HG03025 (cell line): ENCODE measurements around the gene MYOT.

ENCODE experiments used
- ATAC-seq: cut with Tn5 transposase; IDR thresholded peaks from one replicate; pipeline ENCODE4 v1.9.1; 2021; ENCODE audit warnings: mild to moderate bottlenecking, moderate library complexity; ENCODE audit not compliant: unreplicated experiment, low FRiP score

MYOT gene

DNA sequence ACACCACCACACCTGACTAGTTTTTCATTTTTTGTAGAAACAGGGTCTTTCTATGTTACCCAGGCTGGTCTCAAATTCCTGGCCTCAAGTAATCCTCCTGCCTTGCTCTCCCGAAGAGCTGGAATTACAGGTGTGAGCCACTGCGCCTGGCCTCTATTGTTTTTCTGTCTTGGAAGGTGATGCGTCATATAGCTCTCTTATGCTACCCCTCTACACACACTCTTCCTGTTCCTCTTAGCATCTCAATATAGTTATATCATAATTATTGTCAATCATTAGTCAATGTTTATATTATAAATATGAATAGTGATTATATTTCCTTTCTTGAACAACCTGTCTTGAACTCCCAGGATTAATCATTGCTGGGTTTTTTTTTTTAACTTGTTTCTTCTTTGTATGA is 28.9 kb downstream of the MYOT start:
- ATAC-seq = no peak

DNA sequence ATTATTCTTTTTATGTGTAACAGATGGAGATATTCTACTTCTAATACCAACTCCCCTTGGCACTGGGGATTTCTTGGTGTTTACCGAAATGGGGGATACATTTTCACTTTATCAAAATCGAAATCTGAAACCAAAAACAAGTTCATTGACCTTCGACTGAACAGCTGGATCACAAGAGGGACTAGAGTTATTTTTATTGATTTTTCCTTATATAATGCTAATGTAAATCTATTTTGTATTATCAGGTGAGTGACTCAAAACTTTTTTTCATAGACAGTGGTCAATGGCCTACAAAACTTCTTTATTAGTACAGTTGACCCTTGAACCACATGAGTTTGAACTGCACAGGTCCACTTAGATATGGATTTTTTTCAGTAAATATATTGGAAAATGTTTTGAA is 31.8 kb downstream of the MYOT start:
- no peak for ATAC-seq

DNA sequence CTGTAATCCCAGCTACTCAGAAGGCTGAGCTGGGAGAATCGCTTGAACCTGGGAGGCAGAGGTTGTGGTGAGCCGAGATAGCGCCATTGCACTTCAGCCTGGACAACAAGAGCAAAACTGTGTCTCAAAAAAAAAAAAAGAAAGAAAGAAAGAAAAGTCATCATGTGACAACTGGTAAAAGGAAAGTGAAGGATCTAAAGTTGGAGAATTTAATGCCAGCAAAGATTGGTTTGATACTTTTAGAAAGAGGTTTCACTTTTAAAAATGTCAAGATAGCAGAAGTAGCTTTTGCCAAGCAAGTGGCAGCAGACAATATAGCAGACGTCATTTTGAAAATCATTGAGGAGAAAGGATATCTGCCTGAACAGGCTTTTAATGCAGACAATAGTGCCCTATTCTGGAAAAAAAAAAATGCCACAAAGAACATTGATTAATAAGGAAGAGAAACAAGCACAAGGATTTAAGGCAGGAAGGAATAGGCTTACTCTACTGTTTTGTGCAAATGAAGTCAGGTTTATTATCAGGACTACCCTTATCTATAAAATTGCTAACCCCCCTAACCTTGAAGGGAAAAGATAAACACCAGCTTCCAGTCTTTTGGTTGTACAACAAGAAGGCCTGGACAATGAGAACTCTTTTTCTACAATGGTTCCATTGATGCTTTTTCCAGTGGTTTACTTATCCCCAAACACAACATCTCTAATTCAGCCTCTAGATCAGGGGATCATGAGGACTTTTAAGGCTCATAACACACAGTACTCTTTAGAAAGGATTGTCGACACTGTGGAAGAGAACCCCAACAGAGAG is 33.6 kb downstream of the MYOT start:
- no peak for ATAC-seq

GRCh38 chr5:137902408-137903133 is 34.9 kb downstream of the MYOT start:
- ATAC-seq = no peak

DNA sequence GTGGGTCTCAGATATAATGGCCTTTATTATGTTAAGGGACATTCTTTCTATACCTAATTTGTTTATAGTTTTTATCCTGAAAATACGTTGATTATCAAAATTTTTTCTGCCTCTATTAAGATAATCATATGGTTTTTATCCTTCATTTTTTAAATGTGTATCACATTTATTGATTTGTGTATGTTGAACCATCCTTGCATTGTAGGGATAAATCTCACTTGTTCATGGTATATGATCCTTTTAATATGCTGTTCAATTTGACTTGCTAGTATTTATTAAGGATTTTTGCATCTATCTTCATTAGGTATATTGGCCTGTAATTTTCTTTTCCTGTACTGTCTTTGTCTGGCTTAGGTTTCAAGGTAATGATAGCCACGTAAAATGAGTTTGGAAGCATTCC is 47.1 kb downstream of the MYOT start:
- no peak for ATAC-seq

DNA sequence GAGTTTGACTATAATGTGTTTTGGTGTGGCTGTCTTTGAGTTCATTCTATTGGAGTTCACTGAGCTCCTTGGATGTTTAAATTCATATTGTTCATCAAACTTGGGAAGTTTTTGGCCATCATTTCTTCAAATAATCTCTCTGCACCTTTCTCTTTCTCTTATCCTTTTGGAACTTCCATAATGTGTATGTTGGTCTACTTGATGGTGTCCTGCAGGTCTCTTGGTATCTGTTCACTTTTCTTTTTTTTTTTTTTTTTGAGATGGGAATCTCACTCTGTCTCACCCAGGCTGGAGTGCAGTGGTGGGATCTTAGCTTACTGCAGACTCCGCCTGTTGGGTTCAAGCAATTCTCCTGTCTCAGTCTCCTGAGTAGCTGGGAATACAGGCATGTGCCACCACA is 49.3 kb downstream of the MYOT start:
- no peak for ATAC-seq

GRCh38 chr5:137921931-137922330 is 54.3 kb downstream of the MYOT start:
- no peak for ATAC-seq

- ATAC-seq = no peak
These were observed 56.2 kb downstream of the MYOT start for GRCh38 chr5:137923856-137924255.

DNA sequence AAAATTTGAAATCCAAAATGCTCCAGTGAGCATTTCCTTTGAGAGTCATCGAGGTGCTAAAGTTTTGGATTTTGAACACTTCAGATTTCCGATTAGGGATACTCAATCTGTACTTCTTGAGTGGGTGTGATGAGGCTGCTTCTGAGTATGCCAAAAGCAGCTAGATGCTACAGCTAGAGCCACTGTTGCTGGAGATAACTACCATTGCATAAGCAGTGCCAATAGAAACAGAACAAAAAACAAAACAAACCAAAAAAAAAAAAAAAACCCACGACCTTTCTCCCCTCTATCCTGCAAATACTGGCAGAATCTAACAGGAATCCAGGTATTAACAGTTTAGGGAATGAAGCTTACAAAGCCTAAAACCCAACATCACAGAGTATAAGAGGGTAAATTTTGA is 65.1 kb downstream of the MYOT start:
- ATAC-seq = no peak

DNA sequence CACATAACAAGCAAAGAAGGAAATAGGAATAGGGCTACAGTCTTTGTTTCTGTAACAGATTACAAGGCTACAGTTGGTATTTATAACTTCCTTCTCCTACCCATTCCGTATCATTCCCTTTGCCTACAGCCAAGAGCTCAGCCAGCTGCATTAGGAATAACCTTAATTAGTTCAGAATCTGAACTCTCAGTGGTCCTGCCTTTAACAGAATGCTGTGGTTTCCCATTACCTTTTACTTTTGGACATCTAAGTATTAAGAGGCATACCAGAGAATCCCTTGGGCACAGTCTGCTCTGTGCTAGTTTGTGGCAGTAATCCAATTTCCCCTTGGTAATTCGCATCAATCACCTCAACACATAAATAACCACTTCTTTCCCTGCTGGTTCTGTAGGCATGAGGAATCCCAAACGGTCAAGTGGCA is 65.8 kb downstream of the MYOT start:
- no peak for ATAC-seq

- no peak for ATAC-seq
These were observed 67.5 kb downstream of the MYOT start for GRCh38 chr5:137935190-137935589.

DNA sequence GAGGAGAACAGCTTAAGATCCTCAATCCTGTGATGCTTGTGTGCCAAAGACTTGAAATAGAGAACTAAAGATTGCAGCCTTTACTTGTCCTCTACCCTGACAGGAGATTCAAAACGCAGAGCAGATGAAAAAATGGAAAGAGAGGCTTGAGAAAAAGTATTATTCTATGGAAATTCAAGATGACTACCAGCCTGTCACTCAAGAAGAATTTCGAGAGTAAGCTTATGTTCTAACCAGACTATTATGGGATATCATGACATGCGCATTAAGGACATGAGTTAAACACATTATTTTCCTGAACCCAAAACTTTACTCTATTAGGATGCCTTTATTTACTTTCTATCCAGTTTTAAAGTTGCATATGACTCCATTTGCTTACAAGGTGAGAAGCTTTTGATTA is 68.0 kb downstream of the MYOT start:
- ATAC-seq = no peak
